Progenitor cell of endocrine pancreas (in vitro differentiated cells): ENCODE data around the gene PHACTR1. TPM values are rescaled to one million over a fixed set of nuclear protein-coding genes. Genes with fewer than 3 reads are reported as not detected.

Experiments
- DNase-seq: peaks from one replicate; pipeline ENCODE4 v3.0.0; 2021; ENCODE audit warnings: low spot score; ENCODE audit not compliant: unreplicated experiment
- H3K27ac Mint-ChIP-seq: 2 replicates; pipeline ENCODE4 v1.8.0; 2021; ENCODE audit warnings: mild to moderate bottlenecking, moderate library complexity, mixed read lengths
- H3K27me3 Mint-ChIP-seq: 2 replicates; pipeline ENCODE4 v1.8.0; 2021; ENCODE audit warnings: mixed read lengths
- H3K36me3 Mint-ChIP-seq: 2 replicates; pipeline ENCODE4 v1.8.0; 2022; ENCODE audit warnings: mixed read lengths; ENCODE audit not compliant: insufficient read depth
- H3K4me1 Mint-ChIP-seq: 2 replicates; pipeline ENCODE4 v1.8.0; 2021; ENCODE audit warnings: low read depth, mixed read lengths
- H3K4me3 Mint-ChIP-seq: 2 replicates; pipeline ENCODE4 v1.8.0; 2021; ENCODE audit warnings: low read depth, mild to moderate bottlenecking, moderate library complexity, mixed read lengths
- H3K9me3 Mint-ChIP-seq: 2 replicates; pipeline ENCODE4 v1.8.0; 2021; ENCODE audit warnings: low read depth, mixed read lengths
- total RNA-seq: library from RNA; stranded (reverse); gene quantifications from 2 replicates; pipeline ENCODE4 v1.2.1, GENCODE V29; 2021
- TF ChIP-seq, protein P1 (sequence below): fragments of 200-600 bp; sonication (generic); IDR thresholded peaks from one replicate; pipeline ENCODE4 v1.5.0; 2021; ENCODE audit warnings: antibody characterized with exemption, mild to moderate bottlenecking; ENCODE audit not compliant: unreplicated experiment

PHACTR1 gene
- total RNA-seq, 1 donor from 2014 or later: 8.6 TPM

DNA sequence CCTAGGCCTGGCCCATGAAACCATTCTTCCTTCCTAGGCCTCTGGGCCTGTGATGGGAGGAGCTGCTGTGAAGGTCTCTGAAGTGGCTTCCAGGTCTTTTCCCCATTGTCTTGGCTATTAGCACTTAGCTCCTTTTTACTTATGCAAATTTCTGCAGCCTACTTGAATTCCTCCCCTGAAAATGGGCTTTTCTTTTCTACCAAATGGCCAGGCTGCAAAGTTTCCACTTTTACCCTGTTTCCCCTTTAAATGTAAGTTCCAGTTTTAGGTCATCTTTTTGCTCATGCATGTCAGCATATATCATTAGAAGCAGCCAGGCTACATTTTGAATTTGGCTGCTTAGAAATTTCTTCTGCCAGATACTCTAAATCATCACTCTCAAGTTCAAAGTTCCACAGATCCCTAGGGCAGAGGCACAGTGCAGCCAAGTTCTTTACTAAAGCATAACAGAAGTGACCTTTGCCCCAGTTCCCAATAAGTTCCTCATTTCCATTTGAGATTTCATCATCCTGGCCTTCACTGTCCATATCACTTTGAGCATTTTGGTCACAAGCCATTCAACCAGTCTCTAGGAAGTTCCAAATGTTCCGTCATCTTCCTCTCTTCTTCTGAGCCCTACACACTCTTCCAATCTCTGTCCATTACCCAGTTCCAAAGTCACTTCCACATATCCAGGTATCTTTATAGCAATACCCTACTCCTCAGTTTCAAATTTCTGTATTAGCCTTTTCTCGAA, 539.9 kb downstream of the PHACTR1 start:
- H3K27me3 Mint-ChIP-seq: no peaks in the 10 kb centered on the region
- no peak overlapping the region for H3K4me3 Mint-ChIP-seq
- H3K27ac Mint-ChIP-seq: no peak overlapping the region
- H3K36me3 Mint-ChIP-seq: no peaks in the 10 kb centered on the region
- TF ChIP-seq, protein P1, sequence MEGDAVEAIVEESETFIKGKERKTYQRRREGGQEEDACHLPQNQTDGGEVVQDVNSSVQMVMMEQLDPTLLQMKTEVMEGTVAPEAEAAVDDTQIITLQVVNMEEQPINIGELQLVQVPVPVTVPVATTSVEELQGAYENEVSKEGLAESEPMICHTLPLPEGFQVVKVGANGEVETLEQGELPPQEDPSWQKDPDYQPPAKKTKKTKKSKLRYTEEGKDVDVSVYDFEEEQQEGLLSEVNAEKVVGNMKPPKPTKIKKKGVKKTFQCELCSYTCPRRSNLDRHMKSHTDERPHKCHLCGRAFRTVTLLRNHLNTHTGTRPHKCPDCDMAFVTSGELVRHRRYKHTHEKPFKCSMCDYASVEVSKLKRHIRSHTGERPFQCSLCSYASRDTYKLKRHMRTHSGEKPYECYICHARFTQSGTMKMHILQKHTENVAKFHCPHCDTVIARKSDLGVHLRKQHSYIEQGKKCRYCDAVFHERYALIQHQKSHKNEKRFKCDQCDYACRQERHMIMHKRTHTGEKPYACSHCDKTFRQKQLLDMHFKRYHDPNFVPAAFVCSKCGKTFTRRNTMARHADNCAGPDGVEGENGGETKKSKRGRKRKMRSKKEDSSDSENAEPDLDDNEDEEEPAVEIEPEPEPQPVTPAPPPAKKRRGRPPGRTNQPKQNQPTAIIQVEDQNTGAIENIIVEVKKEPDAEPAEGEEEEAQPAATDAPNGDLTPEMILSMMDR: no peak
- H3K9me3 Mint-ChIP-seq: peaks cover 5% of the 10 kb centered on the region
- no peak for DNase-seq
- H3K4me1 Mint-ChIP-seq: no peaks in the 10 kb centered on the region

DNA sequence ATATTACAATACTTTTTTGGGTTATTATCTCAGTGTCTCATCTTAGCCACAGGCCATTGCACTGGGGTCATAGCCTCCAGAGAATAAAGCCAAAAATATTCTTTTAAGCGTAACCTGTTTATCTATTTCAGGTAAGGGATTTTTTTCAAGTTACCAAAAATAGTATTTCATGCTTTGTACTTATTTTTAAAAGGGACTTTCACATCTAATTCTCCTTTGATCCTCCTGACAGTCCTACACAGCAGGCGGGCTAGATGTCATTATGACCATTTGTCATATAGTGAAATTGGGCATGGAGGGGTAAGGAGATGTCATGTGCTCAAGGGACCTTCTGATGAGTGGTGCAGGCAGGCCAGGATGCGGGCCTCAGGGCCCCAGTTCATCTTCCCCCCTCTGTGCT, 542.8 kb downstream of the PHACTR1 start:
- TF ChIP-seq, protein P1: no peak
- no peak for DNase-seq
- no peak overlapping the region for H3K27ac Mint-ChIP-seq
- no peaks in the 10 kb centered on the region for H3K4me1 Mint-ChIP-seq
- no peak overlapping the region for H3K4me3 Mint-ChIP-seq
- H3K36me3 Mint-ChIP-seq: no peaks in the 10 kb centered on the region
- H3K27me3 Mint-ChIP-seq: no peaks in the 10 kb centered on the region
- peaks cover 5% of the 10 kb centered on the region for H3K9me3 Mint-ChIP-seq

DNA sequence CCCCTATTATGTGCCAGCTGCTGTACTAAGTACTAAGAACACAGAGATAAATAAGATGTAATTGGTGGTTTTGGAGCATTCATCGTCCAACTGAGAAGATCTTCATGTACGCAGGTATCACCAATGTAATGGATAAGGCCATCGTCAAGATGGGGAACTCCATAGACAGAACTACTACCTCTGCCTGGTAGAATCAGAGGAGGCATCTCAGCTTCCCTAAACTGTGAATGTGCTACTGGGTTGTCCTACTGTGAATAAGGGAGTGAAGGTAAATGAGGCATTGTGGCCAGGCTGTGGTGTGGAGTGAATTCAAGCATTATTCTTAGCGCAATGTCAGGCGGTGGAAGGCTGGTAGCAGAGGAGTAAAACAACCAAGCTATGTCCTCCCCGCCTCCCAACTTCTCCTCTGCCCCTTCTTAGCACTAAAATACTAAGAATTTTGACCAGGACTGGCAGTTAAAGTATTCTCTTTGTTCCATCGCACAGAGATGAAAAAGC, 543.6 kb downstream of the PHACTR1 start:
- no peaks in the 10 kb centered on the region for H3K4me1 Mint-ChIP-seq
- H3K9me3 Mint-ChIP-seq: peaks cover 5% of the 10 kb centered on the region
- H3K27ac Mint-ChIP-seq: no peak overlapping the region
- H3K4me3 Mint-ChIP-seq: no peak overlapping the region
- TF ChIP-seq, protein P1: no peak
- no peaks in the 10 kb centered on the region for H3K36me3 Mint-ChIP-seq
- no peak for DNase-seq
- no peaks in the 10 kb centered on the region for H3K27me3 Mint-ChIP-seq

DNA sequence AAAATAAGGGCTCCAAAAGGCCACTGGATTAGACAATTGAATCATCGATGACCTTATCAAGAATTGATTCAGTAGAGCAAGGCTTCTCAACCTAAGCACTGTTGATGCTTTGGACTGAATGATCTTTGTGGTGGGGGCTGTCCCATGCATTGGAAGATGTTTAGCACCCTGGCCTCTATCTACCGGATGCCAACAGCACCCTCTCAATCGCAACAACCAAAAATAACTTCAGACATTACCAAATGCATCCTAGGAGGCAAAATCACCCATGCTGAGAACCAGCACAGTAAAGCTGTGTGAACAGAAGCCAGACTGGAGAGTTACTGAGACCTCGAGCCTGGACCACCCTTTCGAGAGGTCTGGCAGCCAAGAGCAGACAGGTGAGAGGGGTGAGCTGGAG, 544.3 kb downstream of the PHACTR1 start:
- Mint-ChIP-seq H3K27ac (no peak overlapping the region), H3K4me1 (no peaks in the 10 kb centered on the region), H3K36me3 (no peaks in the 10 kb centered on the region), H3K4me3 (no peak overlapping the region), H3K27me3 (no peaks in the 10 kb centered on the region), H3K9me3 (peaks cover 5% of the 10 kb centered on the region)
- DNase-seq: no peak
- TF ChIP-seq, protein P1: no peak

DNA sequence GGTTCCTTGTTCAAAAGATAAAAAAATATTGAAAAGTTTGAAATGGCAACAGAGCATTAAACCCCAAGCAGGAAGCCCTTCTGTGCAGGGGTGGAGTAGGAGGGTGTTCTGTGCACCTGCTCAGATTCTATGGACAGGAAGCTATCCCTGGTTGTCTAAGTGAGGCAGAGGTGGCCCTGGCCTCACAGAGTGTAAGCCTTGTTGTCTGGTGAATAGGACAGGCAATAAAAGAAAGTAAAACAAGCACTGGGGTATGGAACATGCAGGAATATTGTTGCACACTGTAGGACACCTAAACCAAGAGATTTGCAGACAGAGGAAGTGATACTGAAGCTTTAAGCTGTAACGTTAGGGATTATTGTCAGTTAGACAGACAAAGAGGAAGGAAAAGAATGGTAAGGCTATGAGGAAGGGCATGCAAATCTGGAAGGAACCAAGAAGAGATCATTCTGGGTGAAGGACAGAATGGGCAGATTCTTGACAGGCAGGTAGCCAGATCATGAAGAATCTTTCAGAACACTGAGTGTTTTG, 545.0 kb downstream of the PHACTR1 start:
- no peaks in the 10 kb centered on the region for H3K4me1 Mint-ChIP-seq
- peaks cover 9% of the 10 kb centered on the region for H3K9me3 Mint-ChIP-seq
- H3K4me3 Mint-ChIP-seq: no peak overlapping the region
- peaks cover 4% of the 10 kb centered on the region for H3K36me3 Mint-ChIP-seq
- no peak overlapping the region for H3K27ac Mint-ChIP-seq
- no peaks in the 10 kb centered on the region for H3K27me3 Mint-ChIP-seq
- DNase-seq: no peak
- TF ChIP-seq, protein P1: no peak
